ENCODE measurements around the gene PARS2.
A peak's percentile ranks its signal among the peaks of the same experiment; 100 is the strongest.

Gene PARS2

DNA sequence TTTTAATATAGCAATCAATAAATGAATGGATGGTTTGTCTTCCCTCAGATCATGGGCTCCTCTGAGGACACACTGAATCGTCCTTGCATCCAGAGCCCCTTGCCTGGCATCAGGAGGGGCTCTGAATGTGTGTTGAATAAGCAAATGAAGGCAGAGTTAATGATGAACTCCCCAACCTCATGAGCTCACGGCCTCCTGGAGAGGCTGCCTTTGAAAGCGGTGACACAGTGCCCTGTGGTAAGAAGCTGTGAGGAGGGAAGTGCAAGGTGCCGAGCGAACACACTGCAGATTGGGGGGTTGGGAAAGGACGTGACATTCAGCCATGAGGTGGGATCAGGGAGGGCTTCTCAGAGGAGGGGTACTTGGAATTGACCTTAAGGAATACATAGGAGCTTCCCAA is 3.2 kb upstream of the PARS2 start:
- no peak for DNase-seq

- DNase-seq: no peak
Observed at GRCh38 chr1:54766726-54767125, 2.4 kb upstream of the PARS2 start.

GRCh38 chr1:54764922-54765561 is 719 bp upstream of the PARS2 start:
- no peak for DNase-seq

- no peak for DNase-seq
Observed at GRCh38 chr1:54763816-54764132, 549 bp downstream of the PARS2 start.

- DNase-seq: no peak
Observed at GRCh38 chr1:54758678-54759348, 5.5 kb downstream of the PARS2 start.

DNA sequence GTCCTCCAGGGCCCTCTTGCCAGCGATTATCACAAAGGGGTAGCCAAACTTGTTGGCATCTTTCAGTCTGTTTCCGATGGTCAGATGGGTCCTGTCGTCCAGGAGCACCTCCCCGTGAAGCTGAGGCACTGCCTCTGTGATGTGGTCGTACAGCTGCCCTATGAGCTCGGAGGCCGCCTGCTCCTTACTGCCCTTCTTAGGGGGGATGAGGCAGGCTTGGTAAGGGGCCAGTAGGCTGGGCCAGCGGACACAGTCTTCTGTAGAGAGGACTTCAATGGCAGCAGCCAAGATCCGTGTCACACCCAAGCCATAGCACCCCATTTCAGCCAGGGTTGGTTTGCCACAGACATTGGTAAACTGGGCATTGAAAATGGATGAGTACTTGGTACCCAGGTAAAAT is 6.5 kb downstream of the PARS2 start:
- no peak for DNase-seq

- no peak for DNase-seq
Observed at GRCh38 chr1:54754486-54755285, 9.6 kb downstream of the PARS2 start.

GRCh38 chr1:54754045-54754444 is 10.3 kb downstream of the PARS2 start:
- DNase-seq: no peak

DNA sequence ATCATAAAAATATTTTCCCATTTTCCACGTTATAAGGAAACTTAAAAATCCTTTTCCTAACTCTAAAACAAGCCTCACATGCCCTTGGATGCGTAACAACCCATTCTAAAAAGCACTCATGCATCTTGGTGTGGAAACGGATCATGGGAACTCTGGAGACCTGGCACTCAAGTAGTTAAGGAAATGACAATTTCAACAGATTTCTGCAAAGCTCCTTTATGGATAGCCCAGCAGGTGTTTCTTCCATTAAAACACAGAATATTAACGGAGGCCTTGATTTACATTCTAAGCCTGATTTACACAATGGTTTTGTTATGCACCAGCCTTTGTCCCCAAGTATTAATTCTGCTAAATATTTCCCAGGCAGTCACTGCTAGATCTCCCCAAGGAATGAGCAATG is 12.9 kb downstream of the PARS2 start:
- no peak for DNase-seq

DNA sequence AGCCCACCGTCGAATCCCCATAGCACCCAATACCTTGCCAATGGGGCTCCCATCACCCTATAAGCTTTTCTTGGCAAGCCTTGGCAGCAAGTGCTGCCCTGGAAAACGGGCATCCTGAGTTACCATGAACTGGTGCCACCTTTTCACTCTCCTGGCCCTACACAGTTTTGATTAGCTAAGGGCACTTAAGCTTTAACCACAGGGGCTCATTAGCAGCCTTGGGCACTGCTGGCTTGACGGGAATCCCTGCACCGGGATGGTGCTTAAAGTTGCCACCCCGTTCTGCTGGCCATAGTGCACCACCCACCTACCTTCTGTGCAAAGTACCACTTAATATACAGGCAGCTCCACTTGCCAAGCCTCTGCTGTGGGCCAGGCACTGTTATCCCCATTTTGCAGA is 13.7 kb downstream of the PARS2 start:
- DNase-seq: no peak

DNA sequence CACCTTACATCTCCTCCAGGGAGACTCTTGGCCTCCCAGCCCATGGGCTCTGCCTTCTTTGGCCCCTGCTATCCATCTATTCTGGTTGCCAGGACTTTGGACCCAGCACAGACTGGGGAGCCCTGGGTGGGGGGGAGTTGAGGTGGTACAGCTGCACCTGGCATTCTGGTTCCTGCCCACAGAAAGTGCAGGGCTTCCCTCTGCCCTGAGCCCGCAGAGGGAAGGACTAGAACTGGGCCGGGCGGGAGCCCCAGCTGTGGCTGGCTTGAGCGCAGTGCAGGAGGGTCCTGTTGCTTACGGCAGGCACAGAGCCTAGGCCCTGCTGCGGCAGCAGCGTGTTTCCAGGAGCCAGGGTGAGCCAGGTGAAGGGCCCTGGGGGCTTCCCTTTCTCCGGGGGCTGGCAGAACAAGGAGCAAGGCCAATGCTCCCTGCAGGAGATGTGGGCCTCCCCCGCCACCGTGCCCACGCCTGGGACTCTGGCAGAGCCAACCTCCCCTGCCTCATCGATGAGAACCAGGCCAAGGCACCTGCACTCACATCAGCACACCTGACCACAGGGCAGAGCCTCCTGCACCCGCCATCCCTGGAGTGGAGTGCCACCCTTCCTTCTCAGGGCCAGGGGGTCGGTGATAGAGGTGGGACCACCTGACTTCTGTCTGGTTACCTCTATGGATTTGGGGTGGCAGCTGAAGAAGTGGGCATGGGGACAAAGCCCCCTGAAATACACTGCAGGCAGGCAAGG is 16.1 kb downstream of the PARS2 start:
- DNase-seq: no peak

- no peak for DNase-seq
Observed at GRCh38 chr1:54745864-54746263, 18.5 kb downstream of the PARS2 start.

GRCh38 chr1:54745274-54745673 is 19.0 kb downstream of the PARS2 start:
- no peak for DNase-seq

DNA sequence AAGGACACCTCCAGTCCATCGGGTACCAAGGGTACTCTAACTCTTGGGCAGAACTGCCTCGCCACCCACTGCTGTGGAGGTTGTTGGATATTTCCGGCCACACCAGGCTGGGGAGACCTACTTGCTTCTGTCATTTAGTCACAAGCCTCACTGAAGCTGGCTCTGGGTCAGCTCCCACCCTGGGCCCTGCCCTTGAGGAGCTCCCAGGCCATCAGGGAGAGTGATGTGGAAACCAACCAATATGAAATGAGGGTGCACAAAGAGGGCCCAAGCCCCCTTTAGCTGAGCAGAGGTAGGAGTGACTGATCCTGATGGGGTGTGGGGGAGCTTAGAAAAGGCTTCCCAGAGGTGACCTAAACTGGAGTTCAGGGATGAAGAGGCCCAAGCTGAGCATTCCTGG is 19.6 kb downstream of the PARS2 start:
- no peak for DNase-seq

DNA sequence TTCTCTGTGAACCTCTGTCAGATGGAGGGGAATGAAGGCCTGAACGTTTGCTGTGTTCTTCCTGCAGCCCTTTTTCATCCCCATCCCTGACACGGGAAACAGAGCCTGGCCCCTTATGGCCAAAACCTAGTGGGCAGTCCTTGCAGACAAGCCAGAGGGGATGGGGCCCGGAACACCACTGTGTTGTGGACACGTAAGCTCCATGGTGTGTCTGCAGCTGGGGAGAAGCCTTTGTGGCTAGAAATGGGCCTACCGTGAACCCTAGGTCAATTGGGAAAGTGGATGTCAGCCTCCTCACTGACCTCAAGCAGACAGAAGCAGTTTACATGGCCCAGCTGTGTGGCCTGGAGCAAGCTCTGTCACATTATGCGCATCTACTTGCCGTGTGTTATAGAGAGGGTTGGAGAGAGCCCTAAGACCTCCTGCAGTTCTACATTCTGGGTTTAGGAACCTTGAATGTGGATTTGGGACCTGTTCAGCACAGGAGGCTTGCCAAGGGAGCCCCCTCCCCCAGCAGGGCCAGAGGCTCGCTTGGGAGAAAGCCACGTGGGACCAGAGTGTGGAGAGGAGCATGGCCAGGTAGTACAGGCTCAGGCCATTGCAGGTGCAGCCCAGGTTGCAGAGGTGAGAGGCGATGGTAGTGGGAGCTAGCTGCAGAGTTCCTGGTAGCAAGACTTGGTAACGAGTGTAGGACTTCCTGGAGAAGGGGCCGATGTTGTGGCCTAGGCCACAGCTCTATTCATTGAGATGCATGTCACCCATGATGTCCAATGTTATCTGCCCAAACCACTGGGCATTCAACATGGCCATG is 20.7 kb downstream of the PARS2 start:
- DNase-seq: no peak

- DNase-seq: no peak
Observed at GRCh38 chr1:54742282-54742681, 22.0 kb downstream of the PARS2 start.

GRCh38 chr1:54741531-54741930 is 22.8 kb downstream of the PARS2 start:
- no peak for DNase-seq

- DNase-seq: no peak
Observed at GRCh38 chr1:54738244-54738643, 26.1 kb downstream of the PARS2 start.

- DNase-seq: no peak
Observed at GRCh38 chr1:54736685-54737084, 27.6 kb downstream of the PARS2 start.

GRCh38 chr1:54728027-54728426 is 36.3 kb downstream of the PARS2 start:
- peak; percentile 0 for DNase-seq

- DNase-seq: no peak
Observed at GRCh38 chr1:54724771-54725170, 39.6 kb downstream of the PARS2 start.

DNA sequence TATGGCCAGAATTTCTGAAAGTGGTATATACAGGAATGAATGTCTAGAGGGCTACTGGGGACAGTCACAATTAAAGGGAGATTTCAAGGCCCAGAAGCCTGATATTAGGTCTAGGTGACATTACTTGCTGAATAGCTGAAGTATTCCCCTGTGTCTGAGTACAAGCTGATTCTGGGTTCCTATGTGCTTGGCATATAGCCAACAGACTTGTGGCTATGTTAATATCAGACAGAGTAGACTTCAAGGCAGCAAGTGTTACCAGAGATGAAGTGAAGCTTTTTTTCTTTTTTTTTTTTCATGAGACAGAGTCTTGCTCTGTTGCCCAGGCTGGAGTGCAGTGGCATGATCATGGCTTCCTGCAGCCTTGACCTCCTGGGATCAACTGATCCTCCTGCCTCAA is 40.3 kb downstream of the PARS2 start:
- DNase-seq: no peak

DNA sequence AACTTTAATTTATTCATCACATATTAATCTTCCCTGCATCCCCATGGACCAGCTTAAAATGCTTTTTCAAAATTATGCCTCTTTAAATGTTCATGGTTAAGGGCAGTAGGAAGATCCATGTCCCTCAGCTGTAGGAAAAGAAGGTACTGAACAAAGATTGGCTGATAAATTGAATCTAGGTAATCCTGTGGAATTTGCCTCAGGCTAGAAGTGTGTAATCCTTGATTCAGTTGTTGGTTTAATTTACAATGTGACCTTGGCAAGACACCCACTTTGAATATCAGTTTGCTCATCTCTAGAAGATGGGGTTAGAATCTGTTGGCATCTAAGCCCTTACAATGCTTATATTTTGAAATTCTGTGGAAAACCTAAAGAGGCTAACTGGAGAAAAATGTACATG is 42.6 kb downstream of the PARS2 start:
- DNase-seq: no peak

Data from kidney glomerular epithelial cell (primary cell).